ENCODE measurements around the gene LCN10.
A peak's percentile ranks its signal among the peaks of the same experiment; 100 is the strongest.
"Not testable (repeated sequence)": the region's sequence is repeated elsewhere in the genome, so short reads cannot be mapped to it uniquely, and the experiment has no call there.

Gene LCN10

DNA sequence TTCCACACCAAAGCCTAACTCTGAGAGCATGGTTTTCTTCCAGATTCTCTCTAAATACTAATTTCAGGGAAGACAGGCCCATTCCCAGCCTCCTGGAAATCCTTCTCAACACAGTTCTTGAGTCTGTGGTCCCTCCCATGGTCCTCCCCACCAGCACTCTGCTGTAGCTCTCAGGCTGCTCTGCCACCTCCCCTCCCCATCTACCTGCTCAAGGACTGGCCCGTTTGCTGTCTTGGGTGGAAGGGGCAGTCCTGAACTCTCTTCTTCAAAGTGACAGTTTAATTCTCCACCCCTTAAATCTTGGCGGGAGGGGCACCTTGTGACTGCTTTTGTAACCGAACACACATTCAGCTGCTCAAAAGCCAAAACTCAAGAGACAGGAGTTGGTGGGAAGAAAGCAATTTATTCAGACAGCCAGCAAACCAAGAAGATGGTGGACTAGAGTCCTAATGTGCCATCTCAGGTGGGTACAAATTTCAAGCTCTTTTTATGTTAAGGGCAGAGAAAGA is 29.2 kb upstream of the LCN10 start:
- DNase-seq (ENCODE audit: low spot score): no peak

GRCh38 chr9:136769710-136770191 is 27.0 kb upstream of the LCN10 start:
- peak; percentile 87 for DNase-seq (ENCODE audit: low spot score)

DNA sequence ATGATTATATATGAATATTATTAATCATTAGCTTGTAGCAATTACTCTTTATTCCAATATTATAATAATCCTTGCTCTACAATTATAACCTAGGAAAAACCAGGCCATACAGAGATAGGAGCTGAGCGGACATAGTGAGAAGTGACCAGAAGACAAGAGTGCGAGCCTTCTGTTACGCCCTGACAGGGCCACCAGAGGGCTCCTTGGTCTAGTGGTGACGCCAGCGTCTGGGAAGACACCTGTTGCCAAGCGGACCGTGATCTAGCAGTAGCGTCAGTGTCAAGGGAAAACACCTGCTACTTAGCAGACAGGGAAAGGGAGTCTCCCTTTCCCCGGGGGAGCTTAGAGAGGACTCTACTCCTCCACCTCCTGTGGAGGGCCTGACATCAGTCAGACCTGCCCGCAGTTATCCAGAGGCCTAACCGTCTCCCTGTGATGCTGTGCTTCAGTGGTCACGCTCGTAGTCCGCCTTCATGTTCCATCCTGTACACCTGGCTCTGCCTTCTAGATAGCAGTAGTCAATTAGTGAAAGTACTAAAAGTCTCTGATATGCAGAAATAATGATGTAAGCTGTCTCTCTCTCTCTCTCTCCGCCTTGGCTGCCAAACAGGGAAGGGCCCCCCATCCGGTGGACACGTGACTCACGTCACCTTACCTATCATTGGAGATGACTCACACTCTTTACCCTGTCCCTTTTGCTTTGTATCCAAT is 23.8 kb upstream of the LCN10 start:
- DNase-seq (ENCODE audit: low spot score): not testable (repeated sequence)

DNA sequence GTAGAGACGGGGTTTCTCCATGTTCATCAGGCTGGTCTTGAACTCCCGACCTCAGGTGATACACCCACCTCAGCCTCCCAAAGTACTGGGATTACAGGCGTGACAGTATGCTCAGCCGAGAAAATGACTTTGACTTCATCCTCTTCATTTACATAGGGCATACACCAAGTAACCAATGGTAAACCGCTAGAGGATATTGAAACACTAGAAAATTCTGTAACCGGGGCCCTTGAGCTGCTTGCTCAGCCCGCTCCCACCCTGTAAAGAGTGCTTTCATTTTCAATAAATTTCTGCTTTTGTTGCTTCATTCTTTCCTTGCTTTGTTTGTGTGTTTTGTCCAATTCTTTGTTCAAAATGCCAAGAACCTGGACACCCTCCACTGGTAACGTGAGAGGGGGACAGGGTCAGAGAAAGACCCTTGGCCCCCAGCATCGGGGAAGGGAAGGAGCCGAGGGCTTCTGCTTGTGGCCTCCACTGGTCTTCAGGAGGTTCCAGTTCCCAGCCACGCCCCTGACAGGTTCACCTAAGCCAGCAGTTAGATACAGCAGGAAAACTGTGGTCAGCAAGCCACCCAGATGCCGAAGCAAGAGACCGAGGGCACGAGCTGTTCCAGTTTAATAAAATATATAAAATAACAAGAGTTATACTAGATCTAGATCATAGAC is 23.1 kb upstream of the LCN10 start:
- not testable (repeated sequence) for DNase-seq (ENCODE audit: low spot score)

DNA sequence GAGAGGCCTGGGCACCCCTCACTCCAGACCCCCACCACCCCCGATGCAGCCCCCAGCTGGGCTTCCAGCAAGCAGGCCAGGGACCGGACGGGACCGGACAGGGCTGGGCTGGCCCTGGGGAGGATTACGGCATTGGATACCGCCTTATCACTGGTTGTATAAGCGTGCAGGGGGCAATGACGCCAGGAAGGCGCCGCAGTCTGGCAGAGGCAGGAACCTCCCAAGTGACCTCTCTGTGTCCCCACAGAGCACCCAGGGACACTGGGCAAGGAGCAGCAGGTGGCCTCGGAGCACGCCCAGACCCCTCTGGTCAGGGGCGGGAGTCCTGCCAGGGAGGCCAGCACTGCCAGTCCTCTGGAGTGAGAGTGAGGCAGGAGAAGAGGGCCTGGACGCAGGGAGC is 22.3 kb upstream of the LCN10 start:
- DNase-seq (ENCODE audit: low spot score): no peak

- DNase-seq (ENCODE audit: low spot score): no peak
These were observed 21.7 kb upstream of the LCN10 start, which contains the start of gene LCN15 for GRCh38 chr9:136764301-136764891. TSS of gene LCN15 (minus strand) at chr9:136764518. CDS start at chr9:136764488, 30 bp downstream.

- no peak for DNase-seq (ENCODE audit: low spot score)
These were observed 20.9 kb upstream of the LCN10 start for GRCh38 chr9:136763649-136764035.

DNA sequence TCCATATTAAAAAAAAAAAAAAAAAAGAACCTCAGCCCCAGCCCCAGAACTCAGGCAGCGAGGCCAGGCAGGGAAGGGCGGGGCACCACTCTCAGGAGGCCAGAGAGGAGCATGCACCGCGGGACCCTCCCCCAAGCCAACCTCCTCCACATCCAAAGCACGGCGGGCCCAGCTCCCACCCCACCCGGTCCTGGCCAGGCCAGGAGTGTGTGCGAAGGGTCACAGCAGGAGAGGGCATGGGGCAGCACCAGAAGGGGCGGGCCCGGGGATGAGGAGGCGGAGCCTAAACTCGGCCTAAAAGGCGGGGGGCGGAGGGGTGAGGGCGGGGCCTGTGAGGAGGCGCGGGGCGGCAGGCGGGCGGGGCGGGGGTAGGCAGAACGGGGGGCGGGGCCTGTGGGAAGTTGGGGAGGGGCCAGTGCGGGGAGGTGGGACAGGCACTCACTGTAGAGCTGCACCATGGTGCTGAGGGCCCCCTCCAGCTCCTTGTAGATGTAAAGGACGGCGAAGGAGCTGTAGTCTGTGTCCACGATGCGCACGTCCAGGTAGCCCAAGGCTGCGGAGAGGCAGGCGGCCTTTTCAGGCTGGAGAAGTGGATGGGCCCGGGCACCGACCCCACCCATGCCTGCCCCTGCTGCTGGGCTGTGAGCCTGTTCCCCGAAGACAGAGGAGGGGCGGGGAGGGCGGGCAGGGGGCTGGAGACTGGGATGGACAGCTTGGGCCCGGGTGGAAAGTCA is 20.3 kb upstream of the LCN10 start:
- peak; percentile 72 for DNase-seq (ENCODE audit: low spot score)

DNA sequence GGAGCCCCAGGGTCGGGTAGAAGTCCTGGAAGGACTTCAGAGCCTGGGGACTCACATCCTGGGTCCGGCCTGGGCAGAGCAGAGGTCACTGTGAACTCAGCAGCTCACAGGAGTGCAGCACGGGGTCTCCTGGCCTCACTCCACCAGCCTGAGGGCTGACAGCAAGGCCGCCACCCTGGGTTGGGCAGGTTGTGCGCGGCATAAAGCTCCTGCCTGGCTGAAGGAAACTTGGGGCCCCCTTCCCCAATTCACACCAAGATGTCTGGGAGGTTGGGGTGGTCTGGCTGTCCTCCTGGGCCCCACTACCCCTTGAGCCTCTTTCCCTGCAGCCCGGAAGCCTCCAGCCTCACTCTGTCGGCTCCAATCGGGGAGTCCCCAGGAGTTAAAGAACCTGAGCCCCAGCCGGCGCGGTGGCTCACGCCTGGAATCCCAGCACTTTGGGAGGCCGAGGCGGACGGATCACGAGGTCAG is 19.5 kb upstream of the LCN10 start:
- no peak for DNase-seq (ENCODE audit: low spot score)

GRCh38 chr9:136761545-136761981 is 18.8 kb upstream of the LCN10 start:
- DNase-seq (ENCODE audit: low spot score): no peak

DNA sequence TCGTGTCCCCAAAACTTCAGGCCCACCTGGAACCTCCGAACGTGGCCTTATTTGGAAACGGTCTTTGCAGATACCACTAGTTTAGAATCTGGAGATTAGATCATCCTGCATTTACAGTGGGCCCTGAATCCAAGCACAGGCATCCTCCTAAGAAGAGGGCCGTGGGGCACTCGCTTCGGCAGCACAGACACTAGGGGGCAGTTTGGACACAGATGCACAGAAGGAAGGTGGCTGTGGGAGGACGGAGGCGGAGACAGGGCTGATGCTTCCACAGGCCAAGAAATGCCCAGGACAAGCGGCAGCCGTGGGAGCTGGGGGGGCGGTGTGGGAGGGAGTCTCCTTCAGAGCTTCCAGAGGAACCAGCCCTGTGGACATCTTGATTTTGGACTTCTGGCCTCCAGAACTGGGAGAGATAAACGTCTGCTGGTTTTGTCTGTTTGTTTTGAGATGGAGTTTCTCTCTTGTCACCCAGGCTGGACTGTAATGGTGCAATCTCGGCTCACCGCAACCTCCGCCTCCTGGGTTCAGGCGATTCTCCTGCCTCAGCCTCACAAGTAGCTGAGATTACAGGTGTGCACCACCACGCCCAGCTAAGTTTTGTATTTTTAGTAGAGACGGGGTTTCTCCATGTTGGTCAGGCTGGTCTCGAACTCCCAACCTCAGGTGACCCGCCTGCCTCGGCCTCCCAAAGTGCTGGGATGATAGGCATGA is 18.2 kb upstream of the LCN10 start:
- peak; percentile 79 for DNase-seq (ENCODE audit: low spot score)

GRCh38 chr9:136760424-136760823 is 17.7 kb upstream of the LCN10 start:
- DNase-seq (ENCODE audit: low spot score): no peak

- peak; percentile 12 for DNase-seq (ENCODE audit: low spot score)
These were observed 16.9 kb upstream of the LCN10 start for GRCh38 chr9:136759436-136760325.

DNA sequence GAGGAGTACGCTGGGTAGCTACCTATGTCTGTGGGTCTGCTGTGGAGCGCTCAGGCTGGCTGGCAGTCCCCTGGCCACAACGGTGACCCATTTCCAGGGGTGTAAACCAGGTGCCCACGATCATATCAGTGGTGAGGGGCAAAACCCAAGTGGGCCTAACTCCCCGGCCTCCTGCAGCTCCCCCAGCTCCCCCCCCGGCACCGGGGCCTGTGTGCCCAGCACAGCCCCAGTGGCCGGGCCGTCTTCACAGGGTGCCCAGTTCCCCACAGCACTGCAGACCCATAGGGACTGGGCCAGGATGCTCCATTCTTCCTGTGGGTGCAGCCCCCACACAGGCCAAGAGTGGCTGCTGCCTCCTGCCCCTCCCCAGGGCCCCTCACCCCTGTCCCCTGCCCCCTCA is 16.3 kb upstream of the LCN10 start:
- peak; percentile 8 for DNase-seq (ENCODE audit: low spot score)

DNA sequence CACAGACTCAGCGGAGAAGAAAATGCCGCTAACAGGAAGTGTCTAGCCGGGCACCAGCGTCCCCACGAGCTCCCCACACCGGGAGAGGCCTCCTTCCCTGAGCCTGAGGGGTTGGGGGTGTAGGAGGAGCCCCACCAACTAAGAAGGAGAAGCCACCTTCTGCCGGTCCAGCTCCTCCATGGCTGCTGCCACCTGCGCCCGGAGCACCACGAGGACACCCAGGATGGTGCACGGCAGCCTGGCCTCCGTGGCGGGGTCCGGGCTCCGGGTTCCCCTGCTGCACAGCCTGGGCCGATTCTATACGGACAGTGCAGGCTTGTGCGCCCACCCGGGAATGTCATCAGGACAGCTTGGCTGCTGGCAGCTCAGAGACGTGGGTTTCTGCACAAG is 15.0 kb upstream of the LCN10 start:
- DNase-seq (ENCODE audit: low spot score): no peak

GRCh38 chr9:136757328-136757727 is 14.6 kb upstream of the LCN10 start:
- DNase-seq (ENCODE audit: low spot score): no peak

GRCh38 chr9:136756836-136757235 is 14.1 kb upstream of the LCN10 start:
- no peak for DNase-seq (ENCODE audit: low spot score)

GRCh38 chr9:136756134-136756438 is 13.3 kb upstream of the LCN10 start:
- DNase-seq (ENCODE audit: low spot score): no peak

GRCh38 chr9:136755302-136756133 is 12.8 kb upstream of the LCN10 start:
- not testable (repeated sequence) for DNase-seq (ENCODE audit: low spot score)
